Tibial nerve (tissue), 4 donors: ENCODE data around the gene MCU. TPM values are rescaled to one million over a fixed set of nuclear protein-coding genes. Genes with fewer than 3 reads are reported as not detected.

Experiments
- DNase-seq, 2 donors: peaks; one replicate each; pipeline ENCODE4 v3.0.0-alpha.2; 2019; ENCODE audit warnings: low spot score in 2 of 2
- H3K27ac ChIP-seq, 4 donors: fragments of 200-600 bp; sonication (generic) in 3 of 4; one replicate each; pipeline ENCODE4 v1.5.1; 2017 to 2019; ENCODE audit warnings: mild to moderate bottlenecking in 1 of 4
- H3K27me3 ChIP-seq, 2 donors: fragments of 200-600 bp; sonication (generic) in 1 of 2; one replicate each; pipeline versions ENCODE4 v1.5.1 to v1.6.0; 2017 to 2019
- H3K36me3 ChIP-seq, 3 donors: fragments of 200-600 bp; sonication (generic); one replicate each; pipeline ENCODE4 v1.5.1; 2018 to 2019
- H3K4me1 ChIP-seq, 4 donors: fragments of 200-600 bp; sonication (generic) in 3 of 4; one replicate each; pipeline ENCODE4 v1.5.1; 2017 to 2019
- H3K4me3 ChIP-seq, 4 donors: fragments of 200-600 bp; sonication (generic) in 3 of 4; one replicate each; pipeline ENCODE4 v1.5.1; 2017 to 2019; ENCODE audit warnings: mild to moderate bottlenecking in 1 of 4, moderate library complexity in 1 of 4
- H3K9me3 ChIP-seq, 4 donors: fragments of 200-600 bp; sonication (generic) in 3 of 4; one replicate each; pipeline ENCODE4 v1.5.1; 2017 to 2019
- CTCF ChIP-seq, 5 experiments: fragments of 200-600 bp in 3 of 5; fragments of 450-650 bp in 2 of 5; sonication (generic) in 3 of 5; IDR thresholded peaks; one replicate each; pipeline ENCODE4 v1.5.1; 2016 to 2019; ENCODE audit warnings: antibody characterized with exemption in 5 of 5, mild to moderate bottlenecking in 3 of 5, moderate library complexity in 2 of 5
- EP300 ChIP-seq, 2 donors: sonication (generic); formaldehyde crosslinking; IDR thresholded peaks; one replicate each; pipeline ENCODE4 v1.6.1; 2017; ENCODE audit warnings: antibody characterized with exemption in 2 of 2, mild to moderate bottlenecking in 1 of 2
- POLR2A ChIP-seq, 2 donors: fragments of 450-650 bp; IDR thresholded peaks; one replicate each; pipeline ENCODE4 v1.6.1; 2017; ENCODE audit warnings: antibody characterized with exemption in 2 of 2, mild to moderate bottlenecking in 2 of 2, moderate library complexity in 2 of 2
- WGBS, 2 donors: methylation state at CpG; one replicate each; pipeline ENCODE4 v1.1.5; 2018; 5-methylcytosine and 5-hydroxymethylcytosine counted together
- small RNA-seq: library from RNA; depleted of rRNA; stranded (forward); fragments of <200 nt; gene quantifications from one replicate; pipeline ENCODE3, GENCODE V24; 2016
- total RNA-seq, 4 donors: library from RNA; depleted of rRNA; stranded (reverse); fragments of >200 nt; gene quantifications; one replicate each; pipeline ENCODE4 v1.1.0, GENCODE V29; 2016

Gene MCU
- total RNA-seq, 4 donors from 2014 or later, result 6.7 to 16.4 (median 14.2) TPM

GRCh38 chr10:72935361-72935760, 243.4 kb downstream of the MCU start:
- 89 to 90% methylated on average over 6 of the region's 6 CpGs for WGBS, 2 donors
- TF ChIP-seq POLR2A (IDR thresholded peaks at IDR 0.05) (no peak), CTCF (IDR thresholded peaks at IDR 0.05) (no peak), EP300 (IDR thresholded peaks at IDR 0.05) (no peak)
- Histone ChIP-seq H3K9me3 (no peaks in the 10 kb centered on the region), H3K27me3 (no peaks in the 10 kb centered on the region), H3K4me1 (no peaks in the 10 kb centered on the region), H3K27ac (no peak overlapping the region), H3K4me3 (no peak overlapping the region), H3K36me3 (no peaks in the 10 kb centered on the region)
- DNase-seq, result no peak

Small RNA genes within 50 kb of the gene (small RNA-seq; reads per million reads assigned to genes)
- not detected for gene MIR4676
- not detected for gene RF00019

Other genes with a start within 250 kb of the MCU start
- 10 to 100 TPM; 19.4 to 46.5 (median 35.8) TPM for gene MICU1, start 66.1 kb upstream of the MCU start, total RNA-seq
- not detected for gene OIT3, start 201.6 kb downstream of the MCU start, total RNA-seq